Measurements from ENCODE around the gene HES5.

GRCh38 chr1:2563205-2563604 lies 33.1 kb upstream of the HES5 start:
- TF ChIP-seq CTCF (IDR thresholded peaks at IDR 0.05) (no peak), POLR2A (IDR thresholded peaks at IDR 0.05; ENCODE audit: low read depth) (no peak), POLR2AphosphoS5 (IDR thresholded peaks at IDR 0.05) (no peak), EP300 (IDR thresholded peaks at IDR 0.05) (no peak)
